GM18511 (cell line): ENCODE data around the gene PHKG2.
A peak's percentile ranks its signal among the peaks of the same experiment; 100 is the strongest.
"Not testable (repeated sequence)": the region's sequence is repeated elsewhere in the genome, so short reads cannot be mapped to it uniquely, and the experiment has no call there.

ENCODE experiments used
- ATAC-seq: cut with Tn5 transposase; IDR thresholded peaks from one replicate; pipeline ENCODE4 v1.9.1; 2021; ENCODE audit warnings: mild to moderate bottlenecking, moderate library complexity; ENCODE audit not compliant: unreplicated experiment

The PHKG2 gene

GRCh38 chr16:30747799-30748633, at the start of gene PHKG2:
PHKG2 (plus strand) TSS chr16:30748425; CDS start chr16:30748821, 396 bp downstream.
- ATAC-seq = peak; percentile 96

- ATAC-seq = peak; percentile 40
Observed at GRCh38 chr16:30698816-30699614, 49.2 kb upstream of the PHKG2 start, which contains the start of gene SRCAP. SRCAP (plus strand) TSS chr16:30699171; CDS start chr16:30700825, 1,654 bp downstream.

GRCh38 chr16:30699615-30700099, 48.6 kb upstream of the PHKG2 start:
- ATAC-seq = no peak

- no peak for ATAC-seq
Observed at GRCh38 chr16:30700491-30700890, 47.7 kb upstream of the PHKG2 start.

GRCh38 chr16:30700971-30701370, 47.3 kb upstream of the PHKG2 start:
- ATAC-seq = no peak

- not testable (repeated sequence) for ATAC-seq
Observed at GRCh38 chr16:30703071-30703470, 45.2 kb upstream of the PHKG2 start.

- ATAC-seq = no peak
Observed at GRCh38 chr16:30703971-30704370, 44.3 kb upstream of the PHKG2 start.

GRCh38 chr16:30706046-30706445, 42.2 kb upstream of the PHKG2 start:
- no peak for ATAC-seq

- ATAC-seq = no peak
Observed at GRCh38 chr16:30710971-30711370, 37.3 kb upstream of the PHKG2 start.

- no peak for ATAC-seq
Observed at GRCh38 chr16:30711712-30712111, 36.5 kb upstream of the PHKG2 start.

GRCh38 chr16:30715750-30716445, 32.3 kb upstream of the PHKG2 start:
- ATAC-seq = no peak

- ATAC-seq = no peak
Observed at GRCh38 chr16:30720086-30720485, 28.1 kb upstream of the PHKG2 start.

GRCh38 chr16:30720694-30721093, 27.5 kb upstream of the PHKG2 start:
- ATAC-seq = no peak

- ATAC-seq = no peak
Observed at GRCh38 chr16:30721167-30721566, 27.1 kb upstream of the PHKG2 start.

- ATAC-seq = no peak
Observed at GRCh38 chr16:30721606-30722005, 26.6 kb upstream of the PHKG2 start.

GRCh38 chr16:30722443-30722842, 25.8 kb upstream of the PHKG2 start:
- no peak for ATAC-seq

GRCh38 chr16:30722916-30723315, 25.3 kb upstream of the PHKG2 start:
- no peak for ATAC-seq

- ATAC-seq = no peak
Observed at GRCh38 chr16:30723725-30724355, 24.4 kb upstream of the PHKG2 start.

- no peak for ATAC-seq
Observed at GRCh38 chr16:30724641-30725417, 23.4 kb upstream of the PHKG2 start.

- ATAC-seq = no peak
Observed at GRCh38 chr16:30725418-30725792, 22.8 kb upstream of the PHKG2 start.
